ENCODE results near the gene GON4L. TPM values are rescaled to one million over a fixed set of nuclear protein-coding genes. Genes with fewer than 3 reads are reported as not detected.
"Not testable (repeated sequence)": the region's sequence is repeated elsewhere in the genome, so short reads cannot be mapped to it uniquely, and the experiment has no call there.

GON4L gene
- total RNA-seq, 1 donor from 2014 or later = 44.5 TPM

DNA sequence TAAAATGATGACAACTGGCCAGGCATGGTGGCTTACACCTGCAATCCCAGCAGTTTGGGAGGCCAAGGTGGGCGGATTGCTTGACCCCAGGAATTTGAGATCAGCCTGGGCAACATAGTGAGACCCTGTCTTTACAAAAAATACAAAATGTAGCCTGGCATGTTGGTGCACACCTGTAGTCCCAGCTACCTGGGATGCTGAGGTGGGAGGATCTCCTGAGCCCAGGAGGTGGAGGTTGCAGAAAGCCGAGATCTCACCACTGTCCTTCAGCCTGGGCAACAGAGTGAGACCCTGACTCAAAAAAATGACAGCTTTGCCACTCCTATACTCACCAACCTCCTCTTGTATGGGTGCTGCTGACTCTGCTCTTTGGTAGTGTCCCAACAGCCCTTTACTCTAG lies 20.9 kb upstream of the GON4L start:
- DNase-seq (ENCODE audit: low spot score) = no peak

- DNase-seq (ENCODE audit: low spot score) = no peak
These were observed 16.8 kb upstream of the GON4L start for GRCh38 chr1:155873860-155874259.

- no peak for DNase-seq (ENCODE audit: low spot score)
These were observed 15.5 kb upstream of the GON4L start for GRCh38 chr1:155872527-155872926.

DNA sequence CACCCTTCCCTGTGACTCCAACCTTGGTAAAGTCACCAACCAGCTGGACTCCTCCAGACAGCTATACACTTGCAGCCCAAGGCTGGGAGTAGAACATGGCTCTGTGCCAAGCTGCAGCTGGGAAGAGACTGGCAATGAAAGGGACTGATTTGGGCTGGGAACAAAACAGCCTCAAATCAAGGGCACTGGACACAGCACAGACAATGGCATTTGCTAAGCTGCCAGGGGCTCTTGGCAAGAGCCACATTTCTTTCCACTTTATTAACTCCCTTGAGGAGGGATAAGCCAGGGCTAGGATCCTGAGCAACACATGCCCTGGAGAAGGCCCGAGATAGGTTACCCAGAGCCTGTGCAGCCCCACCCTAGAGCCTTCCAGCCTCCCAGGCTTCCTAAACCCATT lies 14.4 kb upstream of the GON4L start:
- no peak for DNase-seq (ENCODE audit: low spot score)

- no peak for DNase-seq (ENCODE audit: low spot score)
These were observed 10.8 kb upstream of the GON4L start for GRCh38 chr1:155867766-155868165.

GRCh38 chr1:155864393-155864792 lies 7.4 kb upstream of the GON4L start:
- no peak for DNase-seq (ENCODE audit: low spot score)

DNA sequence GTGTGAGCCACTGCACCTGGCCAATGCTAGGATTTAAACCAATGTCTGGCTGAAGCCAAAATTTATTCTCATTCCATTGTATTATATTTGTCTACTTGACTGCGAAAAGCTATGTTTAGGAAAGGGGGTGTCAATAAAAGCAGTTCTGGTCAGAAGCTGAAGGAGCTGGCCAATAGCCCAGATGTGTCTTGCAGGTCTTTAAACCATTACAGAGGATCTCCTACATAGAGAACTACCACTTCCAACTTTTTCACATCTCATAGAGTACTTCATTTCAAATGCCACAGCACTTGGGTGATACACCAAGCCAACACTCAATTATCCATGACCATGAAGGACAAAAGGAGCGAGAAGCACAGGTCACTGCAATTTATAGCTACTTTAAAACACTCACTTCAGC lies 4.9 kb upstream of the GON4L start:
- no peak for DNase-seq (ENCODE audit: low spot score)

- no peak for DNase-seq (ENCODE audit: low spot score)
These were observed 4.0 kb upstream of the GON4L start for GRCh38 chr1:155860970-155861510.

GRCh38 chr1:155859881-155860871 lies 3.2 kb upstream of the GON4L start:
- peak; percentile 75 for DNase-seq (ENCODE audit: low spot score)

DNA sequence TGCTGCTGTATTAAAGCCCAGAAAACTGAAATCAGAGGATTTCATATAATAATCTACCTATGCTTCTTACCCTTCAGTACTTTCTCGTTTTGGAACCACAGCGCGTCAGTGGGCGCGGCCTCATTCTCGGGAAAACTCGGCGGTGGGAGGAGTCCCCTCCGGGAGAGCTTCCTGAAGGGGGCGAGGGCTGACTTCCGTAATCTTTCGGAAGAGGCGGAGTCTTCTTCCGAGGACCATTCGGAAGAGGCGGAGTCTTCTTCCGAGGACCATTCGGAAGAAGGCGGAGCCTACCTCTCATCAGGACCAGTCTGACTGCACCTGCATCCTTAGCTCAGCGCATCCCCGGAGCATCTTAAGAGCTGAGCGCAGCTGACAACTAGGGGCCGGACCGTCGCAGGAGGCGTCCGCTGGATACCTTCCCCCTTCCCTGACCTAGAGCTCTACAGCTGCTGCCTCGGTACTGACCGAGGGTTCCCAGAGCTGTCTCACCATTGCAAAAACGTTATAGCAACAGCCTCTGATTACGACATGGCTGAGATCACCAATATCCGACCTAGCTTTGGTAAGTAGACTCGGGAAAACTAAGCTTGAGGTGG lies 2.3 kb upstream of the GON4L start, which contains the start of gene SYT11:
SYT11 (plus strand) TSS at position 334 of the 596 bp plus-strand sequence; CDS start at position 529, 195 bp downstream.
- peak; percentile 95 for DNase-seq (ENCODE audit: low spot score)

GRCh38 chr1:155858800-155859233 lies 1.8 kb upstream of the GON4L start:
- DNase-seq (ENCODE audit: low spot score) = peak; percentile 11

- no peak for DNase-seq (ENCODE audit: low spot score)
These were observed 598 bp downstream of the GON4L start for GRCh38 chr1:155856257-155856974.

- DNase-seq (ENCODE audit: low spot score) = no peak
These were observed 6.7 kb downstream of the GON4L start for GRCh38 chr1:155850345-155850744.

DNA sequence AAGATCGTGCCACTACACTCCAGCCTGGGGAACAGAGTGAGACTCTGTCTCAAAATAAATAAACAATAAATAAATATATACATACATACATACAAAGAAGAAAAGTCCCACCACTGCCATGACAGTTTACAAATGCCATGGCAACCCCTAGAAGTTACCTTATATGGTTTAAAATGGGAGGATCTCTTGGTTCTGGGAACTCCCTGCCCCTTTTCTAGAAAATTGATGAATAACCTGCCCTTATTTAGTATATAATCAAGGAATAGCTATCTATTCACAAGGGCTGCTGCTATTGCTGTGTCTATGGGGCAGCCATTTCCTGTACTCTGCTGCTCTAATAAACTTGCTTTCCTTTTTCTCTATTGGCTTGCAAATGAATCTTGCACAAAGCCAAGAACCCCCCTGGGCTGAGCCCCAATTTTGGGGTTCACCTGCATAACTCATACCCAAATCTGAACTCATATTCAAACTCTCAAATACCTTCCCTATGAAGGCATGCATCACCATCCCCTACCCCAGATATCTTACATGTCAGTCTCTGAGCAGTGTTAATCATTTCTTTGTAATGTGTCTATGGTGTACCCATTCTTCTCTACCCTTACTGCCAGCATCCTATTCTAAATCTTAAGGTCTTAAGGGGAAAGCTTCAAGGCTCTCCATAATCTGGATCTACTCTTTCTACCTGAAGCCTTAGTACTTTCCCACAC lies 9.0 kb downstream of the GON4L start:
- DNase-seq (ENCODE audit: low spot score) = no peak

- no peak for DNase-seq (ENCODE audit: low spot score)
These were observed 12.1 kb downstream of the GON4L start for GRCh38 chr1:155844860-155845421.

GRCh38 chr1:155840386-155840785 lies 16.6 kb downstream of the GON4L start:
- DNase-seq (ENCODE audit: low spot score) = no peak

- DNase-seq (ENCODE audit: low spot score) = no peak
These were observed 21.5 kb downstream of the GON4L start for GRCh38 chr1:155835548-155835947.

DNA sequence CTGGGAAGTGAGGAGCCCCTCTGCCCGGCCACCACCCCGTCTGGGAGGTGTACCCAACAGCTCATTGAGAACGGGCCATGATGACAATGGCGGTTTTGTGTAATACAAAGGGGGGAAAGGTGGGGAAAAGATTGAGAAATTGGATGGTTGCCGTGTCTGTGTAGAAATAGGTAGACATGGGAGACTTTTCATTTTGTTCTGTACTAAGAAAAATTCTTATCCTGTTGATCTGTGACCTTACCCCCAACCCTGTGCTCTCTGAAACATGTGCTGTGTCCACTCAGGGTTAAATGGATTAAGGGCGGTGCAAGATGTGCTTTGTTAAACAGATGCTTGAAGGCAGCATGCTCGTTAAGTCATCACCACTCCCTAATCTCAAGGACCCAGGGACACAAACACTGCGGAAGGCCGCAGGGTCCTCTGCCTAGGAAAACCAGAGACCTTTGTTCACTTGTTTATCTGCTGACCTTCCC lies 22.1 kb downstream of the GON4L start:
- not testable (repeated sequence) for DNase-seq (ENCODE audit: low spot score)

- DNase-seq (ENCODE audit: low spot score) = no peak
These were observed 22.6 kb downstream of the GON4L start for GRCh38 chr1:155834296-155834926.

- DNase-seq (ENCODE audit: low spot score) = no peak
These were observed 23.2 kb downstream of the GON4L start for GRCh38 chr1:155833665-155834295.

All from mucosa of gallbladder (tissue), 1 donor.